GM12878 (cell line): Measurements from ENCODE around the gene TULP1. TPM values are rescaled to one million over a fixed set of nuclear protein-coding genes. Genes with fewer than 3 reads are reported as not detected.

Experiments used
- ATAC-seq: fragments of 200-7000 bp; cut with Tn5 transposase; 3 replicates; pipeline ENCODE4 v1.9.1; 2020; ENCODE audit warnings: mild to moderate bottlenecking, moderate library complexity
- BruUV-seq: library from RNA; stranded (reverse); fragments of 400-500 nt; replicated peaks from 2 replicates; lab custom pipeline; 2021; lab: Mats Ljungman, UMichigan
- CTCF ChIA-PET: fragments of 300-600 bp; sonication (Branson Sonifier 250); formaldehyde crosslinking; extraction: SDS; loops from one replicate; lab custom pipeline; 2021; ENCODE audit warnings: inconsistent platforms; lab: Yijun Ruan, JAX
- POLR2A ChIA-PET: fragments of 350-600 bp; formaldehyde crosslinking; extraction: SDS; loops from one replicate; lab custom pipeline; 2021; ENCODE audit warnings: inconsistent platforms; lab: Charles Lee
- RAD21 ChIA-PET: fragments of 300-600 bp; sonication (Branson Sonifier 250); formaldehyde crosslinking; loops from one replicate; lab custom pipeline; 2023; ENCODE audit warnings: antibody characterized with exemption; ENCODE audit not compliant: unreplicated experiment; lab: Charles Lee
- SMC1A ChIA-PET: fragments of 300-600 bp; sonication (Branson Sonifier 250); formaldehyde crosslinking; loops from one replicate; lab custom pipeline; 2023; ENCODE audit not compliant: unreplicated experiment, uncharacterized antibody; lab: Charles Lee
- DNase-seq: peaks from one replicate; pipeline ENCODE4 v3.0.0-alpha.2; 2011; ENCODE audit warnings: low read depth, low spot score
- FAIRE-seq: peaks from 3 replicates; lab custom pipeline; 2011; peaks lifted over from hg19 to GRCh38; lab: Jason Lieb, UNC
- H2AFZ ChIP-seq: 2 replicates; pipeline ENCODE4 v1.6.0; 2011; ENCODE audit warnings: low read depth, low read length, control low read depth; ENCODE audit not compliant: control insufficient read depth
- H3K27ac ChIP-seq: 2 replicates; pipeline ENCODE4 v1.5.1; 2011; ENCODE audit warnings: control low read depth; ENCODE audit not compliant: control insufficient read depth, insufficient read depth
- H3K27me3 ChIP-seq, 2 experiments: replicated peaks in 1 of 2; 2 replicates each; pipeline versions ENCODE4 v1.6.0 to v1.6.1; 2011; ENCODE audit warnings: low read length in 1 of 2; ENCODE audit not compliant: control insufficient read depth in 2 of 2, insufficient read depth in 2 of 2
- H3K36me3 ChIP-seq, 2 experiments: 2 replicates each; pipeline ENCODE4 v1.5.1; 2011; ENCODE audit warnings: low read length in 1 of 2; ENCODE audit not compliant: control insufficient read depth in 2 of 2, insufficient read depth in 2 of 2
- H3K4me1 ChIP-seq: 2 replicates; pipeline ENCODE4 v1.6.1; 2011; ENCODE audit warnings: mild to moderate bottlenecking, low read length, moderate library complexity, mixed read lengths; ENCODE audit not compliant: control insufficient read depth, insufficient read depth
- H3K4me2 ChIP-seq: 2 replicates; pipeline ENCODE4 v1.6.0; 2011; ENCODE audit warnings: control low read depth; ENCODE audit not compliant: control insufficient read depth, insufficient read depth
- H3K4me3 ChIP-seq: fragments of 200-600 bp; sonication (generic); 2 replicates; pipeline ENCODE4 v1.5.1; 2016
- H3K79me2 ChIP-seq: 2 replicates; pipeline ENCODE4 v1.6.0; 2011; ENCODE audit warnings: low read length; ENCODE audit not compliant: control insufficient read depth, insufficient read depth
- H3K9ac ChIP-seq: 2 replicates; pipeline ENCODE4 v1.8.0; 2011; ENCODE audit warnings: low read length, control low read depth, mixed read lengths; ENCODE audit not compliant: control insufficient read depth, insufficient read depth
- H3K9me3 ChIP-seq: replicated peaks from 3 replicates; pipeline ENCODE4 v1.5.1; 2011; ENCODE audit warnings: mild to moderate bottlenecking, low read length; ENCODE audit not compliant: control insufficient read depth, insufficient read depth
- H4K20me1 ChIP-seq: 2 replicates; pipeline ENCODE4 v1.6.0; 2011; ENCODE audit not compliant: control insufficient read depth, insufficient read depth
- HSF1 ChIP-seq: fragments of 150-350 bp; IDR thresholded peaks from 2 replicates; pipeline ENCODE4 v1.6.1; 2014; ENCODE audit warnings: mild to moderate bottlenecking, low read depth, low read length
- MXI1 ChIP-seq: fragments of 150-350 bp; IDR thresholded peaks from 2 replicates; pipeline ENCODE4 v1.6.1; 2011; ENCODE audit warnings: low read depth, mild to moderate bottlenecking, inconsistent platforms, low read length, improper control_type of control experiment
- POLR2AphosphoS2 ChIP-seq: IDR thresholded peaks from 2 replicates; pipeline ENCODE4 v1.6.1; 2011; ENCODE audit warnings: low read depth, mild to moderate bottlenecking, low read length, improper control_type of control experiment, moderate library complexity
- RAD51 ChIP-seq: fragments of 450-650 bp; IDR thresholded peaks from 2 replicates; pipeline ENCODE4 v1.6.1; 2016; ENCODE audit warnings: moderate library complexity, mild to moderate bottlenecking, inconsistent platforms
- SUPT20H ChIP-seq: IDR thresholded peaks from 2 replicates; pipeline ENCODE4 v1.6.1; 2011; ENCODE audit warnings: low read depth, mild to moderate bottlenecking, low read length, moderate library complexity, borderline replicate concordance; ENCODE audit not compliant: control insufficient read depth
- WGBS: methylation state at CpG from one replicate; pipeline ENCODE4 v1.1.6; 2016; ENCODE audit warnings: low lambda C conversion rate; ENCODE audit not compliant: insufficient replicate concordance, insufficient coverage; ENCODE audit errors: missing lambda C conversion rate; 5-methylcytosine and 5-hydroxymethylcytosine counted together
- in situ Hi-C: fragments of 300-500 bp; cut with MboI; formaldehyde crosslinking; loops from 9 replicates; pipeline ENCODE4 v1.14.3; 2018; ENCODE audit warnings: mixed read lengths
- intact Hi-C: fragments of 100-400 bp; cut with micrococcal nuclease; formaldehyde crosslinking; loops from one replicate; pipeline ENCODE4 v1.14.2; 2022; ENCODE audit not compliant: unreplicated experiment
- polyA plus RNA-seq, 11 experiments: library from polyadenylated mRNA; depleted of rRNA in 4 of 11; unstranded in 6 of 11; stranded (reverse) in 5 of 11; fragments of >200 nt; fragmentation: Nextera tagmentation in 4 of 11; fragmentation: Illumina TruSeq in 1 of 11; extraction: Ambion mirVana in 4 of 11; extraction: Trizol in 1 of 11; gene quantifications; 1 replicate in 1 of 11; 2 replicates in 10 of 11; pipeline versions ENCODE4 v1.2.1 to v1.2.3, GENCODE V29; 2011 to 2016; ENCODE audit warnings: inconsistent platforms in 2 of 11, missing spikeins in 2 of 11, low read depth in 1 of 11
- total RNA-seq, 4 experiments: library from RNA; depleted of rRNA in 3 of 4; stranded (reverse); fragments of >200 nt in 3 of 4; fragmentation: Illumina TruSeq in 1 of 4; extraction: Trizol in 1 of 4; gene quantifications; 2 replicates each; pipeline versions ENCODE4 v1.2.1 to v1.2.3, GENCODE V29; 2013 to 2021

The TULP1 gene
- total and polyA plus RNA-seq, 10 of the 15 experiments (the other 5 are each of a cell fraction or from before 2014, with no cell fraction given), result not detected

- TF ChIP-seq HSF1 (0 out of 2 replicates have a peak, but pooled peaks have one; percentile 32), SUPT20H (no peak)
Observed at GRCh38 chr6:35468181-35468979, 44.3 kb downstream of the TULP1 start, which contains the start of gene RPL10A (continued).

GRCh38 chr6:35465646-35466045 lies 47.0 kb downstream of the TULP1 start:
- 96% methylated on average over 1 of the region's 1 CpG for WGBS
- DNase-seq, result no peak
- Histone ChIP-seq H3K27ac (no peak overlapping the region), H4K20me1 (peaks cover 7% of the 10 kb centered on the region; the same call in 1 of the 2 replicates), H2AFZ (no peak overlapping the region), H3K9me3 (no peaks in the 10 kb centered on the region), H3K79me2 (peaks cover 24% of the 10 kb centered on the region), H3K4me1 (no peaks in the 10 kb centered on the region), H3K36me3 (peaks cover 3 to 8% of the 10 kb centered on the region in 2 experiments; a peak in 3 of 4 replicates), H3K27me3 (no peaks in the 10 kb centered on the region), H3K4me3 (no peak overlapping the region), H3K4me2 (no peak overlapping the region), H3K9ac (no peak overlapping the region)
- no peak for ATAC-seq
- ChIA-PET SMC1A (interaction anchor here (1.4 kb wide), 1 partner anchor 138 kb away, joined by 3 read pairs; no protein-coding TSS in a partner anchor), CTCF (interaction anchor here (0.8 to 3.8 kb wide), 8 partner anchors 12 to 176 kb away, joined by 3 to 44 read pairs (median 4); partner anchors contain the start of gene PPARD), POLR2A (no interaction called here), RAD21 (interaction anchor here (1.0 to 1.7 kb wide), 3 partner anchors 122 to 168 kb away, joined by 3 to 8 read pairs (median 4); partner anchors contain the start of gene DEF6)
- no peak for FAIRE-seq
- in situ Hi-C loops (loop anchor here (5.0 kb wide), 1 partner anchor 168 kb away; the partner anchor contains the start of gene DEF6), intact Hi-C loops (no loop called here)
- no TSS peak for BruUV-seq
- TF ChIP-seq MXI1, result no peak
- no peak for TF ChIP-seq POLR2AphosphoS2
- TF ChIP-seq RAD51, result no peak
